Left lung (tissue), 10 donors: ENCODE results near the gene SSTR1. TPM values are rescaled to one million over a fixed set of nuclear protein-coding genes. Genes with fewer than 3 reads are reported as not detected.
"Not testable (repeated sequence)": the region's sequence is repeated elsewhere in the genome, so short reads cannot be mapped to it uniquely, and the experiment has no call there.

Source experiments
- ATAC-seq: fragments of 200-7000 bp; cut with Tn5 transposase; one replicate; pipeline ENCODE4 v1.9.1; 2020; ENCODE audit warnings: moderate library complexity
- DNase-seq, 4 donors: peaks; one replicate each; pipeline ENCODE4 v3.0.0-alpha.2; 2013 to 2020
- H3K27ac ChIP-seq, 2 donors: fragments of 200-600 bp; sonication (generic) in 1 of 2; one replicate each; pipeline versions ENCODE4 v1.5.0 to v1.8.0; 2020 to 2021
- H3K27me3 ChIP-seq, 2 donors: fragments of 200-600 bp; sonication (generic) in 1 of 2; one replicate each; pipeline versions ENCODE4 v1.5.0 to v1.8.0; 2020 to 2021
- H3K36me3 ChIP-seq, 2 donors: fragments of 200-600 bp; sonication (generic) in 1 of 2; one replicate each; pipeline versions ENCODE4 v1.5.0 to v1.8.0; 2020 to 2021
- H3K4me1 ChIP-seq, 2 donors: fragments of 200-600 bp; one replicate each; pipeline ENCODE4 v1.8.0; 2021
- H3K4me3 ChIP-seq, 2 donors: fragments of 200-600 bp; sonication (generic) in 1 of 2; one replicate each; pipeline versions ENCODE4 v1.5.0 to v1.8.0; 2020 to 2021; ENCODE audit warnings: mild to moderate bottlenecking in 1 of 2
- H3K9me3 ChIP-seq, 2 donors: fragments of 200-600 bp; sonication (generic) in 1 of 2; one replicate each; pipeline versions ENCODE4 v1.5.0 to v1.8.0; 2020 to 2021
- CTCF ChIP-seq, 2 donors: fragments of 200-600 bp; sonication (generic) in 1 of 2; IDR thresholded peaks; one replicate each; pipeline versions ENCODE4 v1.5.0 to v1.8.0; 2021; ENCODE audit warnings: antibody characterized with exemption in 2 of 2
- intact Hi-C, 2 donors: fragments of 100-400 bp; cut with DNase I; formaldehyde crosslinking; loops; one replicate each; pipeline versions ENCODE4 v1.11.2 to v1.14.2; 2022
- polyA plus RNA-seq, 6 donors: library from polyadenylated mRNA; unstranded; fragments of 120-200 nt; gene quantifications; one replicate each; pipeline ENCODE4 v1.2.1, GENCODE V29; 2013; ENCODE audit not compliant: insufficient read length in 6 of 6
- total RNA-seq, 2 donors: library from RNA; stranded (reverse); fragmentation: NEBNext Ultra II Directional; extraction: Animal tissue kit (Norgen Biotek cat#: 25700); gene quantifications; one replicate each; pipeline ENCODE4 v1.2.1, GENCODE V29; 2021
- donor health status: DM: no; HTN: yes; CAD: no.
- donor health status: DM: no; HTN: no; CAD: no.

Gene SSTR1
- total and polyA plus RNA-seq, 8 donors, result 1.0 to 6.6 (median 3.1) TPM

- ATAC-seq (no peak), DNase-seq (no peak)
- Histone ChIP-seq H3K4me1 (no peaks in the 10 kb centered on the region), H3K9me3 (no peaks in the 10 kb centered on the region), H3K36me3 (no peaks in the 10 kb centered on the region), H3K27ac (no peak overlapping the region), H3K27me3 (no peaks in the 10 kb centered on the region), H3K4me3 (no peak overlapping the region)
- no peak for TF ChIP-seq CTCF (IDR thresholded peaks at IDR 0.05)
- intact Hi-C loops, result no loop called here
Measured at GRCh38 chr14:38186216-38186615, 21.5 kb upstream of the SSTR1 start.

GRCh38 chr14:38187528-38187927 is 20.2 kb upstream of the SSTR1 start:
- no peak overlapping the region for H3K4me3 ChIP-seq

GRCh38 chr14:38189930-38190726 is 17.6 kb upstream of the SSTR1 start:
- no peaks in the 10 kb centered on the region for H3K36me3 ChIP-seq
- ATAC-seq (no peak), DNase-seq (no peak)
- intact Hi-C loops, result no loop called here
- H3K9me3 ChIP-seq, result no peaks in the 10 kb centered on the region
- no peaks in the 10 kb centered on the region for H3K27me3 ChIP-seq
- no peak for TF ChIP-seq CTCF (IDR thresholded peaks at IDR 0.05)
- H3K4me3 ChIP-seq, result no peak overlapping the region
- no peak overlapping the region for H3K27ac ChIP-seq
- H3K4me1 ChIP-seq, result no peaks in the 10 kb centered on the region

More at GRCh38 chr14:38187528-38187927, 20.2 kb upstream of the SSTR1 start:
- intact Hi-C loops, result no loop called here
- H3K9me3 ChIP-seq, result no peaks in the 10 kb centered on the region
- H3K36me3 ChIP-seq, result no peaks in the 10 kb centered on the region
- no peak overlapping the region for H3K27ac ChIP-seq
- no peaks in the 10 kb centered on the region for H3K27me3 ChIP-seq
- no peak for DNase-seq
- H3K4me1 ChIP-seq, result no peaks in the 10 kb centered on the region
- ATAC-seq, result no peak
- TF ChIP-seq CTCF (IDR thresholded peaks at IDR 0.05), result no peak

- H3K36me3 ChIP-seq, DNase-seq, H3K9me3 ChIP-seq, H3K27me3 ChIP-seq, H3K27ac ChIP-seq, intact Hi-C loops, H3K4me3 ChIP-seq, ATAC-seq, H3K4me1 ChIP-seq: not testable (repeated sequence)
Measured at GRCh38 chr14:38190846-38191245, 16.9 kb upstream of the SSTR1 start.

- H3K4me1 ChIP-seq, intact Hi-C loops, ATAC-seq, DNase-seq, H3K9me3 ChIP-seq, H3K36me3 ChIP-seq, H3K4me3 ChIP-seq, H3K27ac ChIP-seq, H3K27me3 ChIP-seq: not testable (repeated sequence)
Measured at GRCh38 chr14:38191491-38191890, 16.2 kb upstream of the SSTR1 start.

GRCh38 chr14:38197001-38197783 is 10.5 kb upstream of the SSTR1 start:
- Histone ChIP-seq H3K4me3 (no peak overlapping the region), H3K27me3 (no peaks in the 10 kb centered on the region), H3K36me3 (no peaks in the 10 kb centered on the region), H3K4me1 (no peaks in the 10 kb centered on the region), H3K9me3 (no peaks in the 10 kb centered on the region), H3K27ac (no peak overlapping the region)
- intact Hi-C loops, result no loop called here
- DNase-seq, result no peak
- peak; percentile 49 to 64 for TF ChIP-seq CTCF (IDR thresholded peaks at IDR 0.05)
- no peak for ATAC-seq
